ENCODE data around the gene PRKCD. TPM values are rescaled to one million over a fixed set of nuclear protein-coding genes. Genes with fewer than 3 reads are reported as not detected.
"Not testable (repeated sequence)": the region's sequence is repeated elsewhere in the genome, so short reads cannot be mapped to it uniquely, and the experiment has no call there.

PRKCD gene
- total RNA-seq, 2 experiments from 2014 or later, result 13.3 to 108 TPM

GRCh38 chr3:53149699-53150098 is 11.3 kb upstream of the PRKCD start:
- ChIA-PET POLR2A (interaction anchor here (0.8 kb wide), 1 partner anchor 14 kb away, joined by 3 read pairs; no protein-coding TSS in a partner anchor), CTCF (ENCODE audit: unreplicated experiment) (no interaction called here)
- Histone ChIP-seq H4K20me1 (ENCODE audit: insufficient read depth, low read length) (no peaks in the 10 kb centered on the region), H3K27ac (ENCODE audit: low read depth, low read length, poor library complexity, severe bottlenecking) (no peak overlapping the region), H3K4me2 (ENCODE audit: low read length) (no peak overlapping the region), H2AFZ (ENCODE audit: low read length) (no peak overlapping the region), H3K4me1 (ENCODE audit: insufficient read depth, low read length, poor library complexity, severe bottlenecking) (no peaks in the 10 kb centered on the region), H3K9me3 (ENCODE audit: low read length) (no peaks in the 10 kb centered on the region), H3K4me3 (ENCODE audit: low read depth, low read length, poor library complexity, severe bottlenecking) (no peak overlapping the region), H3K36me3 (ENCODE audit: insufficient read depth, low read length) (no peaks in the 10 kb centered on the region), H3K9me2 (ENCODE audit: insufficient read depth, low read length) (no peaks in the 10 kb centered on the region), H3K79me2 (ENCODE audit: insufficient read depth, low read depth, low read length) (no peaks in the 10 kb centered on the region)
- intact Hi-C loops (cut with micrococcal nuclease; ENCODE audit: unreplicated experiment), result no loop called here
- no TSS peak for BruUV-seq (replicated peaks)
- no peak for TF ChIP-seq EZH2phosphoT487 (IDR thresholded peaks at IDR 0.05; ENCODE audit: borderline replicate concordance, low read depth, low read length)
- TF ChIP-seq CTCF (conservative IDR thresholded peaks at IDR 0.05; ENCODE audit: low read length), result no peak
- no peak for DNase-seq (ENCODE audit: low spot score)

- ChIA-PET CTCF (ENCODE audit: unreplicated experiment) (no interaction called here), POLR2A (interaction anchor here (0.8 kb wide), 1 partner anchor 15 kb away, joined by 3 read pairs; no protein-coding TSS in a partner anchor)
- Histone ChIP-seq H3K4me1 (ENCODE audit: insufficient read depth, low read length, poor library complexity, severe bottlenecking) (no peaks in the 10 kb centered on the region), H2AFZ (ENCODE audit: low read length) (no peak overlapping the region), H3K4me2 (ENCODE audit: low read length) (no peak overlapping the region), H3K4me3 (ENCODE audit: low read depth, low read length, poor library complexity, severe bottlenecking) (no peak overlapping the region), H4K20me1 (ENCODE audit: insufficient read depth, low read length) (no peaks in the 10 kb centered on the region), H3K36me3 (ENCODE audit: insufficient read depth, low read length) (no peaks in the 10 kb centered on the region), H3K79me2 (ENCODE audit: insufficient read depth, low read depth, low read length) (no peaks in the 10 kb centered on the region), H3K9me3 (ENCODE audit: low read length) (no peaks in the 10 kb centered on the region), H3K27ac (ENCODE audit: low read depth, low read length, poor library complexity, severe bottlenecking) (no peak overlapping the region), H3K9me2 (ENCODE audit: insufficient read depth, low read length) (no peaks in the 10 kb centered on the region)
- intact Hi-C loops (cut with micrococcal nuclease; ENCODE audit: unreplicated experiment), result no loop called here
- TF ChIP-seq EZH2phosphoT487 (IDR thresholded peaks at IDR 0.05; ENCODE audit: borderline replicate concordance, low read depth, low read length) (no peak), CTCF (conservative IDR thresholded peaks at IDR 0.05; ENCODE audit: low read length) (no peak)
- no TSS peak for BruUV-seq (replicated peaks)
- DNase-seq (ENCODE audit: low spot score), result no peak
Measured at GRCh38 chr3:53150247-53151085, 10.5 kb upstream of the PRKCD start.

- POLR2A ChIA-PET, result interaction anchor here (0.9 kb wide), 1 partner anchor 19 kb away, joined by 3 read pairs; no protein-coding TSS in a partner anchor
- CTCF ChIA-PET (ENCODE audit: unreplicated experiment), result not testable (repeated sequence)
Measured at GRCh38 chr3:53151086-53151438, 9.9 kb upstream of the PRKCD start.

More at GRCh38 chr3:53151086-53151438, 9.9 kb upstream of the PRKCD start:
- H3K4me3 ChIP-seq (ENCODE audit: low read depth, low read length, poor library complexity, severe bottlenecking); H3K4me1 ChIP-seq (ENCODE audit: insufficient read depth, low read length, poor library complexity, severe bottlenecking); H3K79me2 ChIP-seq (ENCODE audit: insufficient read depth, low read depth, low read length); H3K9me2 ChIP-seq (ENCODE audit: insufficient read depth, low read length); H3K27ac ChIP-seq (ENCODE audit: low read depth, low read length, poor library complexity, severe bottlenecking); H2AFZ ChIP-seq (ENCODE audit: low read length); H3K9me3 ChIP-seq (ENCODE audit: low read length); H3K4me2 ChIP-seq (ENCODE audit: low read length); BruUV-seq (replicated peaks); H4K20me1 ChIP-seq (ENCODE audit: insufficient read depth, low read length); H3K36me3 ChIP-seq (ENCODE audit: insufficient read depth, low read length); DNase-seq (ENCODE audit: low spot score); intact Hi-C loops (cut with micrococcal nuclease; ENCODE audit: unreplicated experiment): not testable (repeated sequence)
